GOT3 (cell line): ENCODE data around the gene NCK2.

Experiments
- DNase-seq: peaks from one replicate; lab custom pipeline; 2025; ENCODE audit warnings: mixed read lengths; lab: John Stamatoyannopoulos, UW

NCK2 gene

DNA sequence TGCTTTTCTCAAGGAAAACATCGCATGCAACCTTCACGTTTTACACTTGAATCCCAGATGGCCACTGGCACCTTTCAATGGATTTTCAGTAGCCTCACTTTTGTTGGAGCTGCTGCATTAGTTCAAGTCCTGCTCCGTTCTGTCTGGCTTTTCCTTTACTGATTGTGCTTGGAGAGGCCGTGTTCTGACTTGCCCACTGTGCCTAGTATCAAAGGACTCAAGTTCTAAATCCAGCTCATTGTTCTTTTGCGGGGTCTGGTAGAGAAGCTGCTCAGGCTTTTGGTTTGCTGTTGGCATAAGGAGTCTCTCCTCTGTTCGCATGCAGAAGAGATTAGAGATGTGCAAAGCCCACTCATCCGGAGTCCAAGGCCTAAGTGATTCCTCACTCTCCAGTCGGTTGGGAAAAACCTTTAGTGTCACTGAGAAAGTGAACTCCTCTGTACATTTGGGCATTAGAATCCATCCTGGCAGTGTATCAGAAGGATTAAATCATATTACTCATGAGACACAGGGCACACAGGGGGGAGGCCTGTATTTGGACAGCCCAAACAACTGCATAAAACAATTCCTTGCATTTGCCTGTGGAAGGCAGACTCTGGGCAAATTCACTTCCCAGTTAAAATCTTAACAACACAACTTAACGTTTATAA, 69.7 kb downstream of the NCK2 start:
- no peak for DNase-seq

DNA sequence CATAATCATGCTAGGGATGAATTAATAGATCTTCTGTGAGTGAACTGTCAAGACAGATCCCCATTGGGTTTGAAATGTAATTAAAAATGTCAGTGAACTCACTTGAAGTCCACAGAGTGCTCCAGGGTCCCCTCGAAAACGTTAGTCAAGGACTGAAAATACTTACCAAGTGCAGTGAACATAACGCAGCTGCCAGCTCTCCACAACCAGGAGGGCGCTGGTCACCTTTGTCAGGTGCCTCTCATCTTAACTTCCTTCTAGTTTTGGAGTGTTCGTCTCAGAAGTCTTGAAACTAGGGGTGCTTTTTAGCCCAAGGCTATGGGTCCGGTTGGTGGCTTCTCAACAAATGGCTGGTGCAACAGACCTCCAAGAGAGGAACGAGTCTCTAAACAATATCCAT, 70.7 kb downstream of the NCK2 start:
- no peak for DNase-seq

DNA sequence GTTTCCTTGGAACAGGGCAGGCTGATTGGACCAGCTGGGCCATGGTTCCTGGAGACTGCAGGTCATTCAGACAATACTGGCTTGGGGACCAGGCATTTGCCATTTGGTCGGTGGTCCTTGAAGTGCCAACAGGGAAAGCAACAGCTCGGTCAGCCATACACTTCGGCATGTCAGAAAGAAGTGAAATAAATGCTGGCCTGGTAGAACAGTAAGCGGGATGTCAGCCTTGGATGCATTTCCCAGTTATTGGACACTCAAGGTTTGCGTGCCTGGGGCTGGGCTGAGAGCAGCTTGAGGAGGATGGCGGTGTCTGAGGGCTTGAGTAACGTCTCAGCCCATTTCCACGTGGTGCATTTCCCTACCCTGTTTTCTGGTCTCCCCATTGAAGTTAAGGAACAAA, 75.4 kb downstream of the NCK2 start:
- no peak for DNase-seq

DNA sequence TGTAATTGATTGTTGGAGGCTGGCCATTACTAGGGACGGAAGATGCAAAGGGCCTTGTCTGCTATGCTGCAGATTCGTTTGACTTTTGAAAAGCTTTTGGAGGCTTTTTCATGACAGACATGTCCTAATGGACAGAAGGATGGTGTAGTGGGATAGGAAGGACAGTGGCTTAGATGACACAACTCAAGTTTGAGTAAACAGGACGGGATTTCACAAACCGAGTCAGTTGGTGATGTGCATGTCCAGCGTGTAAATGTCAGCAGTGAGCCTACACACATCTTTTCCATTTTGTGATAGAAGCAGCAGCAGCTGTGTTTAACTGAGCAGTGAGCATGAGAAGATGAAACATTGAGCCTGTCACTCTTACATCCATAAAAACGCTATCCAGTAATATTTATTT, 76.0 kb downstream of the NCK2 start:
- DNase-seq: no peak

DNA sequence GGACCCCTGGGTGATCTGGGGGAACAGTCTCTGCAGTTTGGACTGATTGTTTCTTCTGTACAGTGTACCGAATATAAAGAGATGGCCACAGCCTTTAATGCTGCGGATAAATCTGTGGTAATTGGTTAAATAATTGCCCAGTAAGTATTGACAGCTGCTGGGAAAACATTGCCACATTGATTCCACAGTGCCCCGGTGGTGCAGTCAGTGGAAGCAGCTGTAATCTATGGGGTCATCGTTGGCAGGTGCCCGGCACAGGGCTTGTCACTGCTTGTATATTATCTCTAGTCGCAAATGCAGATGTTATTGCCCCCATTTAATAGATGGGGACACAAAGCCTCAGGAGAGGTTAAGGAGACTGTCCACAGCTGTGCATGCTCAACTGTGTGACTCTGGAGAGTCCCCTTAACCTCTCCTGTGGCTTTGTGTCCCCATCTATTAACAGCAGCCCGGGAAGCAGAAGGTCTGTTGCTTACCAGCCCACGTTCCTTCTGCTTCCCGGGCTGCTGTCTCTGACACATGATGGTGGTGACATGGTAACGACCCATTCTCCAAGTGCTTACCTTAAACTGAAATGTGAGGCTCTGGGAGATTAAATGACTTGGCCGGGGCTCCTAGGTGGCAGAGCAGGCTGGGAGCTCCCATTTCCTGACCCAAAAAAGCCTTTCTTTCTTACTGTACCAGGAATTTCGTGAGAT, 76.9 kb downstream of the NCK2 start:
- DNase-seq: no peak

DNA sequence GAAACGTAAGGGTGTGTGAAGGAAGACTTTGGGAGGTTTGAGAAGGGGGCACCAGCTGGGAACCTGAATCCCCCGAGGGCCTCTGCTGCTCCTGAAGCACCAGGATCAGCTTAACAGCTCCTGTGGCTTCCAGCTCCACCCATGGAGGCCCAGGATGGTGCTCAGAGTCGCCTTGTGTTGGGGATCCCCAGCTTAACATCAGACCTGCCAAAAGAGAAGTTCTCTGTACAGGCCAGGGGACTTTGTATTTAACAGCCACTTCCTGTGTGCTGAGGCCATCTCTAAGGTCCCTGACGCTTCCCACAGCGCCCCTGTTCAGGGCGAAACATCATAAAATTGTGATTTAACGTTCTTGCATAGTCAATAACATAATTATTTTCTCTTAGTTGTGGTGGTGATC, 77.5 kb downstream of the NCK2 start:
- no peak for DNase-seq

DNA sequence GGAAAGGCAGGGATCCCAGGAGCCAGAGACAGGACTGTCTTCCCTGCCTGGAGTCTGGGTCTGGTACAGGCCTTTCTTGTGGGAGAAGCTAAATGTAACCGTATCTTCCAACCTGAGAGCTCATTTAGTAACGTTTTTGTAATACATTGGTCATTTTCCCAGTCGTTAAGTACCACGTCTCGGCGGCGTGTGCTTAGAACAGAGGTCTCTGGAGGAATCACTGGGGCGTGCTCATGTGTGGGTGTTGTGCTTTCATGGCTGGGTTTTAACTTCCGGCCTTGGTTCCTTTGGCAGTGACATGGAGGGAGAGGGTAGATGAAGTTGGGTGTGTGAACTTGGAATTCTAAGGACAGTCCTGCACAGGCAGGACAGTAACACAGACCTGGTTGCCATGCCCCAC, 79.7 kb downstream of the NCK2 start:
- DNase-seq: no peak

DNA sequence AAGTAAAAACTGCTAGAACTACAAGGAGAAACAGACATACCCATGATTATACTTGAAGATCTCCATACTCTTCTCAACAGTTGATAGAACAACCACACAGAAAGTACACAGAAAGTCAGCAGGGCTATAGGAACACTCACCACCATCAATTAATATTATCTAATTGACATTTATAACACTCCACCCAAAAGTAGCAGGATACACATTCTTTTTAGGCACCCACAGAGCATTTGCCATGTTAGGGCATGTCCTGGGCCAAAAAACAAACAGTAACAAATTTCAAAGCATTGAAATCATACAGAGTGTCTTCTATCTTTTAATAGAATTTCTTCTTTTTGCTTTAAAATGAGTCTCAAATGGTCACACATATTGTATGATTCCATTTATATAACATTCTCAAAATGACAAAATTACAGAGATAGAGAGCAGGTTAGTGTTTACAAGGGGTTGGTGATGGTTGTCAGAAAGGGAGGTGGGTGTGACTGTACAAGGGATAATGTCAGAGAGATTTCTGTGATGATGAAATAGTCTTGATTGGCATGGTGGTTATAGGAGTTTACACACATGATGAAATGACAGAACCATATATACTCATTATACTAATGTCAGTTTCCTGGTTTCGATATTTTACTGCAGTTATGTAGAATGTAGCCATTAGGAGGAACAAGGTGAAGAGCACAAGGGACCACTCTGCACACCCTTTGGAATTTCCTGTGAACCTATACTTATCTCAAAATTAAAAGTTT, 82.8 kb downstream of the NCK2 start:
- DNase-seq: no peak

DNA sequence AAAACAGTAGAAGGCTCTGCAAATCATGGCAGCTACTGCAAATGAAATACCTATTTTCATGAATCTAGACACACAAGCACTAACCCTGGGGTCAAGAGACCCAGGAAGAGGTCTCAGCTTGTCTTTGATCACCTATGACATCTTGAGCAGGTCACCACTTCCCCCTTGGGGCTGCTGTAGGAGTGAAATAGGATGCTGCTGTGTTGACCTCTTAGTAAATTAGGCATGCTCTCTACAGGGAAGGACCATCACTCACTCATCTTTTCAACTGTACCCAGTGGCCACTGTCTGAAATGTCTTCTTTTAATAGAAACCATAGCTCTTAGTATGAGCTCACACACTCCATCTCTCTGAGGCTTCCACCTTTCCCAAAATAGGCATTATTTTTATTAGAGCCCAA, 83.8 kb downstream of the NCK2 start:
- no peak for DNase-seq

DNA sequence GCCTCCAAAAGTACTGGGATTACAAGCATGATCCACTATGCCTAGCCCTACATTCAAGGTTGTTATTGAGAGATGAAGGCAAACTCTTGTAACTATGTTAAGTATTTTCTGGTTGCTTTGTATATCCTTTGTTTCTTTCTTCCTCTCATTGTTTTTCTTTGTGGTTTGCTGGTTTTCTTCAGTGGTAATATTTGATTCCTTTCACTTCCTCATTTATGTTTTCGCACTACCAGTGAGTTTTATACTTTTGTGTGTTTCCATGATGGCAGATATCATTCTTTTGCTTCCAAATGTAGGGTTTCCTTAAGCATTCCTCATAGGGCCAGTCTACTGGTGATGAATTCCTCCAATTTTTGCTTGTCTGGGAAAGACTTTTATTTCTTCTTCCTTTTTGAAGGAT, 90.2 kb downstream of the NCK2 start:
- no peak for DNase-seq

DNA sequence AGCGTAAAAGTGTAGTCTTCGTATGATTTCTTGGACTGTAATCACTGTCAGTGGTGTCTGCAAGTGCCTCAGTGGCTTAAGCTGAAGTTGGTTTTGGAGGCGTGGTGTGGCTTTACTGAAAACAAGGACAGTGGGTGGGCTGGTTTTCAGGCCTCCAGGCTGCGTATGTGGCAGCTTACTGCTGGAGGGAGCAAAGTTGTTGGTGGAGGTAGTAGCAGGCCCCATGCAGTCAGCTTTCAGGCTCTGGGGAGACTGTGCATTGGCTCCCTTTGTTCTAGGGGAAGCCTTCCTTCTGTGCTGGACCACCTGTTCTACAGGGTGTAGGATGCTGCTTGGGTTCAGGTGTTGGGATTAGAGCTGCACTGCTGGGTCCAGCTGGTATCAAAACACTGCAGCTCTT, 91.6 kb downstream of the NCK2 start:
- no peak for DNase-seq

DNA sequence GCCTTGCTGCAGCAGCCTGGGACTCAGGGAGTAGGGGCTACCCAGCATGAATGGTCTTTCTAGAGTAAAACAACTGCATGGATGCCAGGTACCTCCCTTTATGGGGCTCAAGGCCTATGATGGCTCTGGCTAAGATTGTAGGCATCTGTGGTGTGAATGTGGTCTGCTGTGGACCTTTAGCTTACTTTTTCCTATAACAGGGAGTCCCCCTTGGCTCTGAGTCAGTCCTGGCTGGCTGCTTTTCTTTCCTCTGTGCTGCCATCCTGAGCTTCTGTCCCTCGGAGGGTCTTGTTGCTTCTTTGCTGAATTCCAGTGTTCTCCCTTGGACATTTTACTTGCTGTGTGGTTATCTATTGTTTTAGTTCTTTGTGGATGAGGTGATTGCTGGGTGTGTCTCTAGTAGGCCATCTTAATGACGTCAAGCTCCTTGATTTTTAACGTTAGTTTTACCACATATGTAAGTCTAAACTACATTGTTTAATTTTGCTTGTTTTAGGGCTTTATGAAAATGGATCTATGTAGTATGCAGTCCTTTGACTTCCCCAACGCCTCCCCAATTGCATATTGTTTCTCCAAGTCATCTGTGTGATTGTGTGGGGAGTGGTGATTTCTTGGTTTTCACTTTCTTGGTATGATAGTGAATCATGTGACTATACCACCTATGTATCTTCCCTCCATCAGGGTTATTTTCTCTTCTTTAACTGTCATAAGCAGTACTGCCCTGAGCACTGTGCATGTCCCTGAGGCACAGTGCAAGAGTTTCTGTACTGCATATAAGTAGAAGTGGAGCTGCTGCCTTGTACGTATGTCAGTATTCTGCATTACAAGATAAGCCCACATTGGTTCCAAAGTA, 92.4 kb downstream of the NCK2 start:
- no peak for DNase-seq

DNA sequence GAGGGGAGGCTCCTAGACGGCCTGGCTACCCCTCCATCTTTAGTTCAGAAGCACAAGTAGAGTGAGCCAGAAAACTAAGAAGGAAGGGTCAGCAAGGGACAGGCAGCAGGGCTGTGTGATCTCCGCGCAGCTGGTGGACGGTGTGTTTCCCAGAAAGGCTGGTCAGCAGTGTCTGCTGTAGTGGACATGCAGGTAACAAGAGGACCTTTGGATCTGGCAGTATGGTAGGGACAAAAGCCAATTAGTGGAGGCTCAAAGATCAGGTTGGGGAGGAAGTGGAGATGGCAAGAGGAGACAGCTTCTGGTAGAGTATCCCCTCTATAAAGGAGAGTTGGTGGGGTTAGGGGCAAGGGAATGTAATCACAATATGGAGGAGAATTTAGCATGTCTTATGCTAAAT, 95.1 kb downstream of the NCK2 start:
- no peak for DNase-seq

DNA sequence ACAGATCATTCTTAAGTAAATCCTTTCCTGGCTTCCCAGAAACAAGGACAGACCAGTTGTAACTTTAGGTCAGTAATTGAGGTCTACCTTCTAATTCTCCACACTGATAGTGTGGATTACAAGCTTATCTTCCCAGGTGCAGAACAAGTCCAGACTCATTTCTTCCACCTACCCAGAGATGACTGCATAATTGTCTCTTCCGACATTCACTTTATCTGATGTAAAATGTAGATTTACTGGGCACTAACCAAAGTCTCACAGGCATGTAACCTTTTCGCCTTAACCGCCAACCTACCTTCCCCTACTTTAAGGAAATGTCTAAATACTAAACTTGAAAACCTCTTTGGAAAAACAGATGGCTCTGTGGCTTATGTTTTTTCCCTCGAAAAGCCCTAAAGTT, 96.2 kb downstream of the NCK2 start:
- DNase-seq: no peak

DNA sequence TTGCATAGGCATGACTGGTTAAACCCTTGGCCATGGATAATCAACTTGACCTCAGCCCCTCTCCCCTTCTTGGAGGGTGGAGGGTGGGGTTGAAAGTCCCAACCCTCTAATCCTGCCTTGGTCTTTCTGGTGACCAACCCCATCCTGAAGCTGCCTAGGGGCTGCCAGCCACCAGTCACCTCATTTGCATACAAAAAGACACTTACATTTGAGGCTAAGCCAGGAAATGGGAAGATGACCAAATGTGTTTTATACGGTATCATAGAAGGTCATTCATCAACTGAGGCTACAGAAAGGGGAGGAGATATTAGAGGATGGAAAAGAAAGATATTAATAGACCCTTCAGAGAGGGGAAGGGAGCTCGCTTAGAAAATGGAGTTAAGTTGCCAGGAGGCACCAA, 96.8 kb downstream of the NCK2 start:
- no peak for DNase-seq

DNA sequence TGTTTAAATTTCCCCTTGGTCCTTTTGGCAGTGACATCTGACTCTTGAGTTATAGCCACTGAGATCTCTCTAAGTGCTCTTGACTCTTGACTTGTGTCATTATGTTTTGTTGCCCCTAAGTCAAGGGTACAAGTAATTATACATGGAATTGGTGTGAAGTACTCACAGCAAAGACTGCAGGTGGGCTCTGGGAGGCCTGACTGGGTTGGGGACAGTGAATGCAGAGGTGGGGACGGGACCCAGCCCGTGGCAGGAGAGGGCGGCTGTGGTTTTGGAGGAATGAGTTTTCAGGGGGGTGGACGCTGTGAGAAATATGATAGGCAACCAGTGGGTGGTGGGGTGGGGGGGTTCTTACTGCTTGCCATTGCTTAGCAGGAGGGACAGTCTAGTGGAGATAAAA, 97.8 kb downstream of the NCK2 start:
- DNase-seq: no peak

DNA sequence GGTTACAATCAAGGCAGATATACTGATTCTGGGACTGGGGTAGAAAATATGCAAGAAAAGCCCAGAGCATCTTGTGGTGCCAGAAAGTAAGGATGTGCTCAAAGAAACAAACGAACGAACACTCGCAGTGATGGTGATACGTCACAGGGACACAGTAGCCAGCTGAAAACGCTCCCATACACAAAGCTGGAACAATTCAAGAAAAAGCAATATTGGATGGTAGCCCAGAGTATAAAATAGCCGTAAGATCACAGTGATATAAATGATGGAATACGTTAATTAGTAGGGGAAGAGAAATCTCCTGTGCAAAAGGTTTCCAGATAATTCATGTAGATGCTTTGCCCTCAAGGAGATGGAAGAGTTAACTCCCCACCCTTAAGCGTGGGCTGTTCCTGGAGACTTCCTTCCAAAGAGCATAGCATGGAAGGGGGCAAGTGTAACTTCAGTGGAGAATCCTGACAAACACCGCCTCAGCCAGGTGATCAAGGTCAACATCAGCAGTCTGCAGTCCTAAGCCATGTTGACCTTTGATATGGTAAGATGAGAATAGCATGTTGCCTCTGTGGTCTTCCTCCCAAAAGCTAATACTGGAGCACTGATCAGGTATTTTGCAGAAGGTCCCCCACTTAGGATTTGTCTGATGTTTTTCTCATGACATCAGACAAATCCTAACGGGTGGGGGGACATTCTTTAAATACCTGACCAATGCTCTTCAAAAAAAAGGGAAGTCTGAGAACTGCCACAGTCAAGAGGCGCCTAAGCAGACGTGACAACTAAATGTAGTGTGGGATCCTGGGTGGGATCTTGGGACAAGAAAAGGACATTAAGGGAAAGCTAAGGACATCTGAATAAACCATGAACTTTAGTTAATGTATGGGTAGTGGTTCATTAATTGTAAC, 99.0 kb downstream of the NCK2 start:
- no peak for DNase-seq

DNA sequence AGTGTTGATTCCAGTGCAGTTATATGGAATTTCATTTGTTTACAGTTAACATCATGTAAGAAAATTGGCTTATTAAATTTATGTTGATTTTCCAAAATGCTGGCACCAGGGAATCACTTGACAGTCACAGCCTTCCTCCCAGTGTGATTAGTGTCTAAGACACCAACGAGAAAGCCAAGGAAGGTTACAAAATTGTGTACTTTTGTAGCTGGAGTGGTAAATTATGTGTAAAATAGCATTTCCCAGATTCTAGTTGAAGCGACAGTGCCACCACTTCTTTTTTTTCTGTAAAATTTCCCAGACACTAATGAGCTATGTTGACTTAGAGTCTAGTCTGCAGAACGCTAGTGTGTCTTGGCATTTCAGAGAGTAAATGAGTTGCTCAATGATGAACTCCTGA, 101.3 kb downstream of the NCK2 start:
- DNase-seq: no peak

DNA sequence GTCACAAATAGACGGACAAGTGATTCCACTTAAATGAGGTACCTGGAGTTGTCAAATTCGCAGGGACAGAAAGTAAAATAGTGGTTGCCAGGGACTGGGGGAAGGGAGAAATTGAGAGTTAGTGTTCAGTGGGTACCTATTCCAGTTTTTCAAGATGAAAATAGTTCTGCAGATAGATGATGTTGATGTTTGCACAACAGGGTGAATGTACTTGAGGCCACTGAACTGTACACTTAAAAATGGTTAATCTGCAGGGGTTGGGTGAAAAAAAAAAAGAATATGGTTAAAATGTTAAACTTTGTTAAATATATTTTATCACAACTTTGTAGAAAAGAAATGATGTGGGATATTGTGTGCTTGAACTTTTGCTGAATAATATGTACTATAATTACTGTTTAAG, 102.3 kb downstream of the NCK2 start:
- DNase-seq: no peak

DNA sequence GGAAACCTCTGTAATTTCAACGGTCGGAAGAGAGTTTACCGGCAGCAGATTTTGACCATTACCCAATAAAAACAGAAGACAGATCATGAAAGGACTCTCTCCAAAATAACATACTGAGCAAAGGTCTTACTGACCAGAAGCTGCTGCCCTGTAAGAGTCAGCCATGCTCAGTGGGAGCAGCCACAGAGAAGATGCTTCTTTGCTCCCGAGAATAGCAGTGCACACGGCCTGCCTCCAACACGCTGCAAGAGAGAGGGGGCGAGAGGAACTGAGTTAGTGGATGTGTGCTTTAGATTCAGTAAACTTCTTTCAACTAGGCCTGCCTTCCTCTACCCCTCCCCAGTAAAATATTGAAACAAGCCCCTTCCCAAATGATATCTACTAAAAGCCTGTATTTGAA, 103.7 kb downstream of the NCK2 start:
- no peak for DNase-seq

DNA sequence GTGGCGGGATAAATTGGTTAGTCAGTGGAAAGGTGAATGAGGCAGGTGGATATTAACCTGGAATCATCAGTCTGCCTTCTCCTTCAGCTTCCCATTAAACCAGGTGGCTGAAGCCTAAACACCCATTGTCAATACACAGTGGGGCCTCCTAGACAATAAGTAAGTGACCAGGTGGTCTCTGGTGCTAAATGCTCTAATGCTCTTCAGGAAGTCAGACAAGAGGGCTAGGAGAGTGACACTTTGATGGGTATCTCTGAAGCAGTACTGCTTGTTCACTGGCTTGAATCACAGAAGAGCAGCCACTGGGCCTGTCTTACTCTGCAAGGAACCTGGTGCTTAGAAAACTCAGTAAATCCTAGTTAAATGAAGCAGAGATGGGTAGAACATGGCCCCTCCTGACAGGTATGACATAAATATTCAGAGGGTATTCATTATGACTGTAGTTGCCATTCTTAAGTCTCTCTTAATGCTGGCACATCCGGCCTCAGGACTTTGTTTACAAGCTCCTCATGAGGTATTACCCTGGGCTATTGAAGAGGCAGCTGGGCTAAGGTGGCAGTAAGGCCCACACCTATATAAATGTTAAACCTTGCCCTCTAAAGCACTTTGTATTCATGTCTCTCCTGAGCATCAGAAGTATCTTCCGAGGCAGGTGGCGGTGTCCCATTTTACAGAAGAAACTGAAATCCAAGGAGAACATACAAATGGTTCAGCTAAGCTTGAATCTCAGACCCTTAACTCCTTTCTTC, 104.9 kb downstream of the NCK2 start:
- DNase-seq: no peak
